Activated T-cell treated with anti-CD3 and anti-CD28 coated beads, Interleukin-2, amount 50 U/mL, for 1 hour (primary cell): Measurements from ENCODE around the gene PRDX1.
A peak's percentile ranks its signal among the peaks of the same experiment; 100 is the strongest.
"Not testable (repeated sequence)": the region's sequence is repeated elsewhere in the genome, so short reads cannot be mapped to it uniquely, and the experiment has no call there.

Source experiments
- DNase-seq: peaks from one replicate; pipeline ENCODE4 v3.0.0-alpha.2; 2020

Gene PRDX1

DNA sequence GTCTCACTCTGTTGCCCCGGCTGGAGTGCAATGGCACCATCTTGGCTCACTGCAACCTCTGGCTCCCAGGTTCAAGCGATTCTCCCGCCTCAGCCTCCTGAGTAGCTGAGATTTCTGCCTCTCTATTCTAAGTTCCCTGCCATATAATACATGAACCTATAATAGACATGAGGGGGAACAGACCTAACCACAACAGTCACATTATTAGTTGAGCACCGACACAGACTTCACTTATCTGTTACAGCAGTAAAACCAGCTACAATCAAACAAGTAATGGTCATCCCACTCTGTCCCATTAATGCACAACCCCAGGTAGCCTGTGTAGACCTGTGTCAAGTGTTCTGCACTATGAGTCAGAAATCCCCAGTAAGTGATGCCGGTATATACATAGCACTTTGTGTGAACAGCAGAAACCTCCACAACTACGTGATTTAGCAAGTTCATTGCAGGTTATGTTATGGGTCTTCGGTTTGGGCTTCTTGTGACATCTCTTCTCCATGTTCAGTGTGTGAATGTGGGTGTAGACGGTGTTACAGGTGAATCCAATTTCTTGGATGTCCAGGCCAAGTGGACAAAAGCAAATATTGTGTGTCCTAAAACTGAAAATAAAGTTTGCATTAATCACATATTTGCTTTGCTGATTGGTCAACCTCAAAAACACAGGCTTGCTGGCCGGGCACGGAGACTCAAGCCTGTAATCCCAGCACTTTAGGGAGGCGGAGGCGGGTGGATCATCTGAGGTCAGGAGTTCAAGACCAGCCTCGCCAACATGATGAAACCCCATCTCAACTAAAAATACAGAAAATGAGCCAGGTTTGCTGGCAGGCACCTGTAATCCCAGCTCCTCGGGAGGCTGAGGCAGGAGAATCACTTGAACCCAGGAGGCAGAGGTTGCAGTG lies 18.0 kb downstream of the PRDX1 start:
- no peak for DNase-seq

DNA sequence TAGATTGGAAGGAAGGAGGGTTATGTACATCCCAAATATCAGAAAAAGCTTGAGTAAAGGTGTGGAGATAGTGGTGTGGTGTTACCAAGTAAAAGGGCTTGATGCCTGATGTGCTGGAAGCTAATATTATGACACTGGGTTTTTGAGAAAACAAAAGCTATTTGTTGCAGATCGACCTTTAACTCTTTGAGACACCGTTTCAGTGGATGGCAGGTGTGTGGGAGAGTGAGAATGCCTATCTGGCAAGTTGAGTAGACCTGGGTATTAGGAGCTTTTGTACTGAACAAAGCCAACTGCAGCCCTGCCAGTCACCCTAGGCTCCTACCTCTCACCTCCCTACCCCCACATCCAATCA lies 20.2 kb downstream of the PRDX1 start:
- no peak for DNase-seq

DNA sequence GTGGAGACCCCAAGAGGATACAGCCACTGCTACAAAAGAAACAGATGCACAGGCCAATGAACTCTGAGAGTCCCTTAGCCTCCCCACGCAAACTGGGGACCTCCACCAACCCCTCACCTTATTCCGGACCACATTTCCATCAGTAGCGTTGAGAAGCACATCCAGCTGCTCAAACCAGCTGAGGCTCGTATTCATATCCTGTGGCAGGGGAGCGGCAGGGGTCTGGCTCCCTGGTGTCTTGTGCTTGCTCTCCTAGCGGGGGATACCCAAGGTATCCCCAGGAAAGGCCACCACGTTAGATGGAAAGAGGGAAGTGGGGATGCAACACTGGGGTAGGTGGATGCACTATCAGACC lies 22.3 kb downstream of the PRDX1 start:
- no peak for DNase-seq

- DNase-seq: no peak
Measured at GRCh38 chr1:45498279-45498678, 23.4 kb downstream of the PRDX1 start.

DNA sequence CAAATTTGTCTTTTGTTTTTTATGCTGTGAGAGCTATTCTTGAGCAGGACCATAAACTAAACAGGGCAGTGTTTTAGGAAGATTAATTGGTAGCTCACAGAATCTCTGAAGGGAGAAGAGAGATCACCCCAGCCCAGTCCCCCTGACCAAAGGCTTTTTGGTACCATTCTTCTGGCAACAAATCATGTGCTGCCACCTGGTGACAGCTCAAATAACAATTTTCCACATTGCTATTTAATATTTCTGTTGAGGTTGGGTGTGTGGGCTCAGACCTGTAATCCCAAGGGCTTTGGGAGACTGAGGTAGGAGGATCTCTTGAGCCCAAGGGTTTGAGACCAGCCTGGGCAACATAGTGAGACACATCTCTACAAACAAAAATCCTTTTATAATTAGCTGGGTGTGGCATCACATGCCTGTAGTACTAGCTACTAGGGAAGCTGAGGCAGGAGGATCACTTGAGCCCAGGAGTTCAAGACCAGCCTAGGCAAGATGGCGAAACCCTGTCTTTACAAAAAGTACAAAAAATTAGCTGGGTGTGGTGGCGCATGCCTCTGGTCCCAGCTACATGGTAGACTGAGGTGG lies 28.5 kb downstream of the PRDX1 start:
- DNase-seq: no peak

GRCh38 chr1:45492691-45493090 lies 29.0 kb downstream of the PRDX1 start:
- no peak for DNase-seq

DNA sequence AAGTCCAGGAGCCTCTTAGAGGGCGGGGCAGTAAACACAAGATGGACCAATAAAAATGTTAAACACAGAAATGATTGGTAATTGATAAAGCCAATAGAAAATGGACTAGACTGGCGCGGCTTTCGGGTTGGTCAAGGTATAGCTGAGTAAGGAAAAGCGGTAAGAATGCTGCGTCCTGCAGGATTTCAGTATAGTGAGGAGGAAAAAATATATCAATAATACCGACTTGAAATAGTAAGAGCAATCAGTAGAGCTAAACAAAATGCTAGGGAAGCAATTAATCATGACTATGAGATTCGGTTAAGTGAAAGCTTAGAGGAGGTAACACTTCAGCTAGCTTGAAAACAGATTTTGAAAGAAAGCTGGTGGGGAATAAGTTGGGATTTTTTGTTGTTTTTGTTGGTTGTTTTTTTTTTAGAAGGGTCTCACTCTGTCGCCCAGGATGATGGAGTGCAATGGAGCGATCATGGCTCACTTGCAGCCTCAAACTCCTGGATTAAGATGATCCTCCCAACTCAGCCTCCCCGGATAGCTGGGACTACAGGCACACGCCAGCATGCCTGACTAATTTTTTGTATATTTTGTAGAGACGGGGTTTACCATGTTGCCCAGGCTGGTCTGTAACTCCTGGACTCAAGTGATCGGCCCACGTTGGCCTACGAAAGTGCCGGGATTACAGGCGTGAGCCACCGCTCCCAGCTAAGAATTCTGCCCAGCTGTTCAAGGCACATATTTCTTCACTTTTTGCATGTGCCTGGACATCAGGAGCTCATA lies 30.0 kb downstream of the PRDX1 start:
- DNase-seq: no peak

DNA sequence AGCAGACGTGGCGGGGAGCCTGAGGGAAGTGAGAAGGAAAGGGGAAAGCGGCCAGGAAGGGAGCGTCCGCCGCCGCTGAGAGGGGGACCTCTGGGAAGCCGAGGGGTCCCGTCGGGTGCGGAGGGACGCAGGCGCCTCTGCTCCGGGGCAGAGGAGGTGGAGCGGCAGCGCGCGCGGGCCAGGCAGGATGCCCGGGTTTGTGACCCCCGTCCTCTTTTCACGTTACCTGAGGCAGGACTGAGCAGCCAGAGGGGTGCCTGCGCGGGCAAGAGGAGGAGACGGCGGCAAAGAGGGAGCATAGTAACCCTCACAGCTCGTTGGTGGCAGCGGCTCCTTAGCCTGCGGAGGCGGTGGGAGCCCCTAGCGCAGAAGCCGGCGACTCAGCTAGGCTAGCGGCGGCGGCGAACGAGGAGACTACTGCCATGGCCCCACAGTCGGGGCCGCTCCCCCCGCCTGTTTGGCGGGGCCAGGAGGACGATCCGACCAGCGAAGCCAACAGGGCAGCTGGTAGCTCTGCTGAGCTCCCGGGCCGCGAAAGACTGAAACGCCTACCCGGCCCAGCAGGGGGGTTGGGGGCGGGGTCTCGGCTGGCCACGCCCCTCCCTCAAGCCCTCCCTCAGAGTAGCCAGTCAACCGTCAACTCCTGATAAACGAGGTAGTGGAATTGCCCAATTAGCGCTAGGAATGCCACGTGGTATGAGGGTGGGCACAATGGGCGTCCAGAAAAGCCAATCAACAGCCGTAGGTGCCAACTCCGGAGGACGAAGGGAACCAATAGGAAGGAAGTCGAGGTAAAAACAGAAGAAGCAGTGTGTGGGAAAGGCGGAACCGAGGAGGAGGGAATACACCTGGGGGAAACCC lies 30.8 kb downstream of the PRDX1 start, which contains the start of gene TESK2:
Gene TESK2 (minus strand): TSS at position 538 of the 861 bp plus-strand sequence. CDS start 33,378 bp downstream, outside the sequence.
- peak; percentile 97 for DNase-seq

DNA sequence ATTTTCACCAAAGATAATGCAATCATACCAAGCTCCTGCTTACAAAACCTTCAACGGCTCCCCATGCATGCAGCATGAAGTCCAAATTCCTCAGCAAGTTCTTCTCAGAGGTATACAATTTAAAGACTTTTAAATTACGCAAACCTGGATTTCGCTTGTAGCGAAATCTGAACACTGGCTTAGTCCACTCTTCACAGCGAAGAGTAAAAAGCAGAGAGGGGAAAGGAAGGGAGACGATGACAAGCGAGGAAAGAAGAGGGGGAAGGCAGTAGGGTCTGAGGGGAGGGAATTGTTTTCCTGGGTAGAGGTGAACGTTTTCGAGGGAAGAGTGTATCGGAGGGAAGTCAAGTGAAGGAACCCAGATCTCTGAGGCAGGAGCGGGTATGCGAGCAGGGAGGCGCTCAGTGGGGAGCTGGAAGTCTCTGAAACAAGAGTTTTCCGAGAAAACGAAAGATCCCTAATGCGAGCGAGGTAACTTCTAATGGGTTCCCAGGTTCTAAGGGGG lies 31.5 kb downstream of the PRDX1 start:
- DNase-seq: no peak

DNA sequence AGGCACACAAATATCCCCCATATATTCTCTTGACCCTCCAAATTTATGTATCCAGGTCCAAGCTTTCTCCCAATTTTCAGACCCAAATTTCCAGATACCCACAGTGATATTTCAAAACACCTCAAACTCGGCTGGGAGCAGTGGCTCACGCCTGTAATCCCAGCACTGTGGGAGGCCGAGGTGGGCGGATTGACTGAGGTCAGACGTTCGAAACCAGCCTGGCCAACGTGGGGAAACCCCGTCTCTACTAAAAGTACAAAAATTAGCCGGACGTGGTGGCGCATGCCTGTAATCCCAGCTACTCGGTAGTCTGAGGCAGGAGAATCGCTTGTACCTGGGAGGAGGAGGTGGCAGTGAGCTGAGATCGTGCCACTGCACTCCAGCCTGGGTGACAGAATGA lies 32.3 kb downstream of the PRDX1 start:
- DNase-seq: not testable (repeated sequence)

DNA sequence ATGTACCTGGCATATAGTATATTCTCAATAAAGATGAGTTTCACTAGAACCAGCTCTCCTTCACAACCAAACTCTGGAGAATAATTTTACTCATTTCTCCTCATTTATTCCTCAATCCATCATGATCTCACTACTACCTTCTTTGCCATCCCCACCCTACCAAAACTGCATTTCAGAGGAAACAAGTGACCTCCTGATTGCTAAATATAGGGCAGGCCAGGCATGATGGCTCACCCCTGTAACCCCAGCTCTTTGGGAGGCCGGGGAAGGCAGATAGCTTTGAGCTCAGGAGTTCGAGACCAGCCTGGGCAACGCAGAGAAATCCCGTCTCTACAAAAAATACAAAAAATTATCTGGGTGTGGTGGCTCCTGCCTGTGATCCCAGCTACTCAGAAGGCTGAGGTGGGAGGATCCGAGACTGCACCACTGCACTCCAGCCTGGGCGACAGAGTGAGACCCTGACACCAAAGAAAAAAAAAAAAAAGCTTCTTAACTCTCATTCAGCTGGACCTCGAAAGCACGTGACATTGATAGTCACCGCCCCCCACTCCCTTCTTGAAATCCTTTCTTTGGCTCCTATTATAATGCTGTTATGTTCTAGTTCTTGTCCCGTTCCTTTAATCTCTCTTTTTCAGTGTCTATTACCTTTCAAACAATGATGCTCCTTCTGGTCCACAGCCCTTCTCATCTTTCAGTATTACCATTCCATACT lies 32.9 kb downstream of the PRDX1 start:
- no peak for DNase-seq

DNA sequence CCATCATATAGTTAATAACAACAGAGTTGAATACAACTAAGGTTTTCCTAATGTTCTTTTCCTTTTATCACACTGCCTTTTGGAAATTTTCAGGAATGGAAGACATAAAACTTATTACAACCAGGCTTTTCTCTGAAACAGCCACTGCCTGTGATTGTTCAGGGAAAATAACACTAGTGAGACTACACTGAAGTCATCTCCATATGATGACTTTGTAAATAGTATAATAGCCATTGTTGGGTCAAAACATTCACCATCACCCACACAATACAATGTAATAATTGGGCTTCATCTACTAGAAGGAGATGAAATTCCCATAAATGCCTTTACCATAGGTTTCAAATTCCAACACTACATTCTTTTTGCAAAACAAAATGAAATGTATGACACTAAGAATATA lies 35.7 kb downstream of the PRDX1 start:
- no peak for DNase-seq

GRCh38 chr1:45479039-45479748 lies 42.5 kb downstream of the PRDX1 start:
- DNase-seq: no peak

GRCh38 chr1:45478121-45478814 lies 43.4 kb downstream of the PRDX1 start:
- no peak for DNase-seq

DNA sequence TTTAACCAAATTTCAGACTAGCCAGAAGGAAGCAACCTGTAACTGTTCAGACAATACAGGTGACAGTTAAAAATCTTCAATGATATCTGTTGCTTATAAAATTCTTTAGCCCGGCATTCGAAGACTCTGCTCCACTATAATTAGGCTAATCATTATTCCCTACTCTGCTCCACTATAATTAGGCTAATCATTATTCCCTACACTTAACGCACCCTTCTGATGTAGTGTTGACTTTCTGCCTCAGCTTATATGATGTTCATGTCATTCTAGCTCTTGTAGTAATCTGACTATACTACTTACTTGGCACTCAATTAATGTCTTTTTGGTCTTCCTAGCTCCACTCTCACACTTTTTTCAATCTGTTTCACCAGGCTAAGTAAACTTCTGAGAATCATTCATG lies 44.0 kb downstream of the PRDX1 start:
- DNase-seq: no peak

DNA sequence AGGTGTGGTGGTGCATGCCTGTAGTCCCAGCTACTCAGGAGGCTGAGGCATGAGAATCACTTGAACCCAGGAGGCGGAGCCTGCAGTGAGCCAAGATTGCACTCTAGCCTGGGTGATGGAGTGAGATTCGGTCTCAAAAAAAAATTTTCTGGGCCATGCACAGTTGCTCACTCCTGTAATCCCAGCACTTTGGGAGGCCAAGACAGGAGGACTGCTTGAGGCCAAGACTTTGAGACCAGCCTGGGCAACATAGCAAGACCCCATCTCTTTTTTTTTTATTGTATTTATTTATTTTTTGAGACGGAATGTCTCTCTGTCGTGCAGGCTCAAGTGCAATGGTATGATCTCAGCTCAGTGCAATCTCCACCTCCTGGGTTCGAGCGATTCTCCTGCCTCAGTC lies 47.5 kb downstream of the PRDX1 start:
- DNase-seq: not testable (repeated sequence)

DNA sequence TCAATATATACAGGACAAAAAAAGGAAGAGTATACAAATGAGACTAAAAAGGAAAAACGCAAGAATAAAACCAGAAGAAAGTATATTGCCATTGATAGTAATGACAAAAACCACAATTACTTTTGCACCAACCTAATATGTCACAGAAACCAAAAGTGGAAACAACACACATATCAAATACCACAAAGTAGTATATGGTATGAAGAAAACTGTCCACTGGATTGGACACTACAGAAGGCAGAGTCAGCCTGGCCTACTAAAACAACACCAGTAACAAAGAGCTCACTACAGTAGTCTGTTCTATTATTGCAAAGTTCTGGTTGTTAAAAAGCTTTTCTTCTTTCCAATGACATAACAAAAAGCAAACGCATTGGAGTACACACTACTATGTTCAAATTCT lies 48.4 kb downstream of the PRDX1 start:
- no peak for DNase-seq

GRCh38 chr1:45470306-45470798 lies 51.3 kb downstream of the PRDX1 start:
- DNase-seq: no peak

- DNase-seq: not testable (repeated sequence)
Measured at GRCh38 chr1:45467353-45467752, 54.3 kb downstream of the PRDX1 start.

DNA sequence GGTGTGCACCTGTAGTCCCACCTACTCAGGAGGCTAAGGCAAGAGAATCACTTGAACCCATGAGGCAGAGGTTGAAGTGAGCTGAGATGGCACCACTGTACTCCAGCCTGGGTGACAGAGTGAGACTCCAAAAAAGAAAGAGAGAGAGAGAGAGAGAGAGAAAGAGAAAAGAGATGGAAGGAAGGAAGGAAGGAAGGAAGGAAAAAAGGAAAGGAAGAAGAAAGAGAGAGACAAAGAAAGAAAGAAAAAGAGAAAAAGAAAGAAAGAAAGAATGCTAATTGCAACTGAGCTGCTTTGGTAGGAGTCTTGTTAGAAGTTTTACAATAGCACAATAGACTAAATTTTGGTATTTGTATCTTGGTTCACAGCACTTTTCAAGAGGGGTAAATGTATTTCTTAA lies 56.4 kb downstream of the PRDX1 start:
- DNase-seq: no peak
